ENCODE data around the gene VDR. TPM values are rescaled to one million over a fixed set of nuclear protein-coding genes. Genes with fewer than 3 reads are reported as not detected.

The VDR gene
- total RNA-seq, 1 donor from 2014 or later, result 0.20 TPM

DNA sequence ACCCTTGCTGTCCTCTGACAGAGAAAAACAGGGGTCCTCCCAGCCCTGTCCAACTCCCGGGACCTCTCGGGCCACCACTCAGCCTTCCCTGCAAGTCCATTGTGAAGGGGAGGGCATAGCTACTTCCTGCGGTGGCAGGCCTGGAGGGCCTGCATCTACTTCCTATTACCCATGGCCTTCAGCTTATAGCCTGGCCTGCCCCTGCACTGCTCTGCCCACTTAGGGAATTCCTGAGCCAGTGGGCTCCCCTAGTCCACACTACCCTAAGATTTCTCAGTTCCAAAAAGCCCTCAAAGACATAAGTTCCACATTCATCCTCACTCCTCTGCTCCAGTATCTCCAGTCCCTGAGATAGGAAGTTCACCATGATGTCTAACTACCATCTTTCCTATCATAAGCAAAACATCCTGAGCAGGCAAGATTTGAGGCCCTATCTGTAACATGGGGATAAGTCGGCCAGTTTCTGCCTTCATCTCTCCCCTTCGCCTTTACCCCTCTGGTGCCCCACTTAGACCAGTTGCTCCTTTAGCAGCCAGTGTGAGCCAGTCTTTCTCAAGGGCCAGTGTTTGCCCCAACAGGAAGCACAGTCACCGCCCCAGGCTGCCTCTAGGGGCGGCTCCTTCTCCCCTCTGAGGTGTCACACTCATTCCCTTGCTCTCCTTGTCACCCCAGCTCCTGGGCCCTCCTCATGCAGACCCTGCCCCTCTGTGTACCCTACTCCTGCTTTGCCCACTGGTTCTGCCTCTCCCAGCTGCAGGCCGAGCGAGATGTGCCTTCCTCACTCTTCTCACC lies 96.0 kb downstream of the VDR start:
- ATAC-seq, result no peak
- peak; percentile 39 for DNase-seq
- intact Hi-C loops (cut with micrococcal nuclease), result no loop called here

GRCh38 chr12:47808050-47808449 lies 96.7 kb downstream of the VDR start:
- peak; percentile 68 for DNase-seq
- intact Hi-C loops (cut with micrococcal nuclease), result no loop called here
- ATAC-seq, result peak; percentile 36

DNA sequence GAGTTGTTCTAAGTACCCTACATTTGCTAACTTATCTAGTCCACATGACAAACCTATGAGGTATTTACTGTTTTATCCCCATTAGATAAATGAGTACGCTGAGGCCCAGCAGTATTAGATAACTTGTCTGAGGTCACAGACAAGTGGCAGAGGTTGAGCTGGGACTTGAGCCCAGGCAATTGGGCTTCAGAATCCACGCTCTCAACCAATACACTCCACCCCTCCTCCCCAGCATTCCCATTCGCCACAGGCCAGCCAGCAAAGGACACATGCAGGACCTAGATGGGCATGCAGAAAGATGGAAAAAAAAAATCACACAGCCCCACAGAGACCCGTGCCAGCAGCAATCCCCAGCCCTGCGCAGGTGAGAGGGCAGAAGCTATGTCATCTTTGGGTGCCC lies 97.5 kb downstream of the VDR start:
- intact Hi-C loops (cut with micrococcal nuclease), result no loop called here
- DNase-seq (peak; percentile 69), ATAC-seq (peak; percentile 63)

DNA sequence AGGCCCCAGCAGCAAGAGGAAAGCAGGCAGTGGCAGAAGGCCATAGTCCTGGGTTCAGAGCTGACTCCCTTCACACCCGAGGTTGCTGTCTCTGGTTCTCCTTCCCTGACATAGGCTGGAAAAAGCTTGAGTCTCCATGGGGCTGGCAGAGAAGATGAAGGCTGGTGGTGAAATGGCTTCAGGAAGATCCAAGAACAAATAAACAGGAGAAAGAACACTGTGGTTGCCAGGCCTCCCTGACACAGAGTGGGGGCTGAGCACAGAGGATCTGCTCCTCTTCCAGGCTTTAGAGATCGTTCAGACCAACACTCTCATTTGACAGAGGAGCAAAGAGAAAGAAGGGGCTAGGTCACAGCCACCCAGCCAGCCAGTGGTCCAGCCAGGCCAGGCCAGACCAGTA lies 99.4 kb downstream of the VDR start:
- intact Hi-C loops (cut with micrococcal nuclease), result no loop called here
- DNase-seq (peak; percentile 15), ATAC-seq (no peak)

DNA sequence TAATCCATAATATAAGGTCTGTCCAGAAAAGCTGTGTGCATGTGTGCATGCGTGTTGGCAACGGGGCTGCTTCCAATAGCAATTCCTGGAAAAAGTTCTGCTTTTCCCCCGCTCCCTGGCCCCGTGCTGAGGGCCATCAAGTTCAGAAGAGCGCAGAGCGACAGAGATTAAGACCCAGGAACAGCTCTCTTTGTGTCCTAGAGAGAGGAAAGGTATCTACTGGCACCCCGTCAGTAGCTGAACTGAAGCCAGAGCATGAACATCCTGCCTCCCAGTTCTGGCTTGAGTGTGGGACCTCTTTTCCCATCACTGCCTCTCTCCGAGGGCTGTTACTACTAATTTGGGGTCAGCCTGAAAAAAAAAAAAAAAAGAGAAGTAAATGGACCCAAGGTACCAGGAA lies 100.6 kb downstream of the VDR start:
- DNase-seq (no peak), ATAC-seq (peak; percentile 20)
- intact Hi-C loops (cut with micrococcal nuclease), result loop anchor here (5.0 kb wide), 1 partner anchor 33 kb away; no protein-coding TSS in a partner anchor

DNA sequence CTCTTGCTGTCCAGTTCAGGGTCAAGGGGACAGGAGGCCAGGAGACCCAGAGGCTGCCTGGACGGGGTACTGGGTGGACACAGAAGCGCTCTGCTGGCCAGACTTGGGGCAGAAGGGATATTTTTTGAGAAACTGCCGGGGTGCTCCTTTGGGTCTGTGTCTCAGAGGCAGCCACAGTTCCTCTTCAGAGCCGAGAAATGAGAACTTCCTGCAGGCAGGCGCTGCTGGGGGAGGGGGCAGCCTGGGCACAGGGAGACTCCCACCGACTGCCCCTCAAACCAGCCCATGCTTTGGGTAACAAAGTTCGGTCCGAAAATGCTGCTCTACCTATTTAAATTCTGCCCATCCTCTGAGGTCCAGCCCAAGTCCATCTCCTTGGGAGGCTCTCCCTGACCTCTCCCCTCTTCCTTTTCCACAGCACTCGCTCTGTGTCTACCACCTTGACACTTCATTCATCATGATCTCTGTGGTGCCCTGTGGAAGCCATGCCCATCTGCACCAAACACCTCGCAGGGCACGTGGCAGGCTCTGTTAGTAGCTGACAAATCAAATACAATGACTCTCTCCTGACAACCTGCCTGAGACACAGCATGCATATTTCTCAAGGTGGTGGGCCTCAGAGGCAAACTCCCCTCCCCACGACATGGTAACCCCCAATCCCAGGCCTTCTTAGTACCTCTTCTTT lies 101.5 kb downstream of the VDR start:
- ATAC-seq (no peak), DNase-seq (no peak)
- intact Hi-C loops (cut with micrococcal nuclease), result loop anchor here (5.0 kb wide), 1 partner anchor 34 kb away; no protein-coding TSS in a partner anchor

GRCh38 chr12:47802312-47802711 lies 102.5 kb downstream of the VDR start:
- intact Hi-C loops (cut with micrococcal nuclease), result loop anchor here (5.0 kb wide), 1 partner anchor 35 kb away; no protein-coding TSS in a partner anchor
- ATAC-seq (no peak), DNase-seq (no peak)

- intact Hi-C loops (cut with micrococcal nuclease), result loop anchor here (5.0 kb wide), 1 partner anchor 35 kb away; no protein-coding TSS in a partner anchor
- ATAC-seq (no peak), DNase-seq (no peak)
These were observed 102.9 kb downstream of the VDR start for GRCh38 chr12:47801904-47802246.

DNA sequence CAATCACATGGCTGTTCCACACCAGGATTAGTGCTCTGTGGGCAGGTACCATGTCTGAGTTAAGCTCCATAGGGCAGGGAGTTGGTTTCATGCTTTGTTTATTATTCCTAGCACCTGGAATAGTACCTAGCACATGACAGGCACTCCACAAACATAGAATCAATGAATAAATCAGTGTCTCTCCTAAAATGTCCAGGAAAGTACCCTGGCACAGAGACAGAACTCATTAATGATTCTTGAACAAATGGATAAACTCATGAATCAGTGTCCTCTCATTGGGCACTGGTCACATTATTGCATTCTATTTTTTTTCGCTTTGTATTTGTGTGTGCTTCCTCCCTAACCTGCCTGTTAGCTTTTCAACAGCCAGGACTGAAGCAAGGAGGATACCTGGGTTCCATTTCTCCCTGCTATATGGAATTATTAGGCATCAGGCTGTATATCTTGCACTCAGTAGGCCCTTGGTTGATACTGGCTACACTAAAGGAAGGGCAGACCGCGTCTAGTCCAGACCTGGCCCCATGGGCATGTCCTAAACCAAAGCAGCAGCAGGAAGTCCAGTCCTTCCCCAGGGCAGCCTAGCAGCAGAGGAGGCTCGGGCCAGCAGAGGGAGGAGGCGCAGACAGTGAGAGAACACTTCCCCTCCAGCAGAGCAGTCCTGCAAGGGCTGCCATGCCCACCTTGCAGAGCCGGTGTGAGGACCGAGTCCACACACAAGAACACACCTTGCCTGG lies 103.5 kb downstream of the VDR start:
- intact Hi-C loops (cut with micrococcal nuclease), result loop anchor here (5.0 kb wide), 1 partner anchor 36 kb away; no protein-coding TSS in a partner anchor
- peak; percentile 65 for DNase-seq
- peak; percentile 28 for ATAC-seq

GRCh38 chr12:47800582-47800981 lies 104.2 kb downstream of the VDR start:
- DNase-seq, result no peak
- intact Hi-C loops (cut with micrococcal nuclease), result loop anchor here (5.0 kb wide), 1 partner anchor 37 kb away; no protein-coding TSS in a partner anchor
- ATAC-seq, result no peak

DNA sequence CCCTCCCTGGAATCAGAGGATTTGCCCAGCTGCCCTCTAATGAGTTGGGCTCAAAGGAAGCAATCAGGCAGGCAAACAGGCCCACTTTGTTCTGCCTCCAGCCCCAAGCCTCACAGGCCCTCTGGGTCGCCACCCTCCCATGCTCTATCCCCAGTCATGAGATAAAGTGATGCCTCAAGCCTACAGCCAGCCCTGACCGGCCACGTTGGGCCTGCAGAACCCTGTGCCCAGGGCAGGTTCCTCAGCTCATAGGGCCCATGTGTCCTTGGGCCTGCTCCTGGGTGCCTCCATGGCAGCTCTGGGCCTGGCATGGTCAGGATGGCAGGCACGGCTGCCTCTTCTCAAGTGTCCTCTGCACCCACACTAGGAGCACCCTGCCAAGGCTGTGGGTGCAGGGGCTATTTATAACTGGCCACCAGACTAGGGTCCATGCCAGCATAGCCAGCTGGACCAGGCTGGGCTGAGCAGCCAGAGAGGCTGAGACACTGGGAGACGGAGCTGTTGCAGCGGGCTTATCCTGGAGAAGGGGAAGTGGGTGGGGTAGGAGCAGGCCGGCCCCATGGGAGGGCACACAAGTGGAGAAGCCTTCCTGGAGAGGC lies 105.3 kb downstream of the VDR start:
- peak; percentile 78 for DNase-seq

GRCh38 chr12:47798382-47798948 lies 106.3 kb downstream of the VDR start:
- DNase-seq (no peak), ATAC-seq (no peak)

More for the DNA sequence above, 105.3 kb downstream of the VDR start:
- peak; percentile 75 for ATAC-seq
- intact Hi-C loops (cut with micrococcal nuclease), result no loop called here

DNA sequence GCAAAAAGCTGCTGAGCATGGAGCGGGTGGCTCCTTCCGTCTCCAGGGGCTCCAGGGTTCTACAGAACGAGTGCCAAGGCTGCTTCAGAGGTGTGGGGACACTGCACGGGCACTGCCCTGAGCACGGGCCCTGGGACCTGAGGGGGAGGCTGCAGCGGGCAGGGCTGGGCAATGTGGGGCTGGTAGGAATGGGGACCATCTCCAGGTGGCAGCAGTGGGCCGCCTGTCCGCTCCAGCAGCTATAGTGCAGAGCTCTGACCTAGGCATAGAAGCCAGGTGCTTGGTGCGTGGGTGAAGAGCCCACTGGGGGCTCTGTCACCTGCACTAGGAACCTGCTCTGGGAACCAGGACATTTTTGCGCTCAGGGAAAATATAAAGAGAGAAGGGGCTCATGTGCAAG lies 107.4 kb downstream of the VDR start:
- intact Hi-C loops (cut with micrococcal nuclease), result no loop called here
- DNase-seq, result peak; percentile 63
- ATAC-seq, result peak; percentile 33

More at GRCh38 chr12:47798382-47798948, 106.3 kb downstream of the VDR start:
- intact Hi-C loops (cut with micrococcal nuclease), result no loop called here

DNA sequence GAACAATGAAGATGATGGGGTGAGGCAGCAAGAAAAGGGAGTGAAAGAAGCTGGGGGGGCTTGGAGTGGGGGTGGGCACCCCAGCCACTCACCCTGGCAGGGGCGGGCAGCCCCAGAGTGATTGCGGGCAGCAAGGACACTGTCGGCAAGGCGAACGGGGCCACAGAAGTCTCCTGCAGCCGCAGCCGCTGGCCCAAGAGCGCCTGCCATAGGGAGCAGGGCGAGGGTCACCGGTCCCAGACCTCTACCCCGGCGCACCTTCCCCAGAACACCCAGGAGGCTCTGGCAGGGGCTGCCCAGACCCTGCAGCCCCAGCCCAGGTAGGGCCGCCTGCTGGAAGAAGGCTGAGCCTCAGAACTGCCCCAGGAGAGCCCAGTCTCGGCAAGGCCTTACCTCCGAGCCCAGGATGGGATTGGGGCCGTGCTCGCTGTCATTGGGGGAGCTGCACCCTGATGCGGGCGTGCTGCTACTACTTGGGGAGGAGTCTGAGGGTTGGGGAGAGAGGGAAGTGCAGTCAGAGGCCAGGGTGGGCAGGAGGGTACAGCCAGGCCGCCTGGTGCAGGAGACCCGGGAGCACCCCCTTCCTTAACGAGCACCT lies 108.9 kb downstream of the VDR start:
- ATAC-seq, result no peak
- no peak for DNase-seq
- intact Hi-C loops (cut with micrococcal nuclease), result no loop called here

- no peak for DNase-seq
- no peak for ATAC-seq
- intact Hi-C loops (cut with micrococcal nuclease), result no loop called here
These were observed 109.5 kb downstream of the VDR start for GRCh38 chr12:47795121-47795813.

GRCh38 chr12:47794679-47795078 lies 110.1 kb downstream of the VDR start:
- ATAC-seq (no peak), DNase-seq (no peak)
- intact Hi-C loops (cut with micrococcal nuclease), result no loop called here

- intact Hi-C loops (cut with micrococcal nuclease), result no loop called here
- no peak for ATAC-seq
- peak; percentile 18 for DNase-seq
These were observed 111.6 kb downstream of the VDR start for GRCh38 chr12:47793015-47793681.

All from left ventricle myocardium superior (tissue), 1 donor.